ENCODE measurements around the gene TUBB6. TPM values are rescaled to one million over a fixed set of nuclear protein-coding genes. Genes with fewer than 3 reads are reported as not detected.

TUBB6 gene
- total and polyA plus RNA-seq, 2 of the 13 experiments (the other 11 are each of a cell fraction or from before 2014, with no cell fraction given), result 9.9 to 28.6 TPM

- TF ChIP-seq, protein P1, sequence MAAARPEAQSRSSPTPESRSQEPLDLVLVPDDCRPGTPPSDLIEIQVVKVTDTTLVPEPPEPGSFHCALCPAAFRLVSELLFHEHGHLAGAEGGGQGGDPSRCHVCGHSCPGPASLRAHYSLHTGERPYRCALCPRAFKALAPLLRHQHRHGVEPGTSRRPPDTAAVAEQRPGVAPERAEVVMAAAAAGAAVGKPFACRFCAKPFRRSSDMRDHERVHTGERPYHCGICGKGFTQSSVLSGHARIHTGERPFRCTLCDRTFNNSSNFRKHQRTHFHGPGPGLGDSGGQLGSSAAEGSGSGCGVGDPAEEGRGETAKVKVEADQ (CRISPR knock-in tag; IDR thresholded peaks at IDR 0.05; ENCODE audit: borderline replicate concordance), result peak; percentile 38; the same call in 1 of the 2 replicates
- TF ChIP-seq, protein P2, sequence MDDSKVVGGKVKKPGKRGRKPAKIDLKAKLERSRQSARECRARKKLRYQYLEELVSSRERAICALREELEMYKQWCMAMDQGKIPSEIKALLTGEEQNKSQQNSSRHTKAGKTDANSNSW (CRISPR knock-in tag; IDR thresholded peaks at IDR 0.05; ENCODE audit: borderline replicate concordance), result no peak
- TF ChIP-seq KDM5A (IDR thresholded peaks at IDR 0.05; ENCODE audit: borderline replicate concordance, low read length) (no peak), ZNF564 (CRISPR knock-in tag; IDR thresholded peaks at IDR 0.05) (no peak), HOXA3 (CRISPR knock-in tag; IDR thresholded peaks at IDR 0.05) (peak; percentile 23; the same call in 1 of the 2 replicates), FOSL2 (CRISPR knock-in tag; IDR thresholded peaks at IDR 0.05) (peak; percentile 45; the same call in 1 of the 2 replicates), NCOR1 (IDR thresholded peaks at IDR 0.05; ENCODE audit: borderline replicate concordance, low read length) (no peak), ZNF121 (CRISPR knock-in tag; IDR thresholded peaks at IDR 0.05) (peak; percentile 73; the same call in 1 of the 2 replicates), ZBTB42 (CRISPR knock-in tag; IDR thresholded peaks at IDR 0.05) (no peak), ZNF75D (CRISPR knock-in tag; IDR thresholded peaks at IDR 0.05; ENCODE audit: borderline replicate concordance) (no peak), ZNF234 (CRISPR knock-in tag; conservative IDR thresholded peaks at IDR 0.05) (no peak), NCOA5 (CRISPR knock-in tag; IDR thresholded peaks at IDR 0.05) (no peak), SP1 (IDR thresholded peaks at IDR 0.05) (no peak), SP1 (CRISPR knock-in tag; IDR thresholded peaks at IDR 0.05) (no peak), SAFB2 (CRISPR knock-in tag; IDR thresholded peaks at IDR 0.05; ENCODE audit: borderline replicate concordance, low read depth) (no peak), GABPB1 (CRISPR knock-in tag; IDR thresholded peaks at IDR 0.05) (peak; percentile 80), ZNF709 (CRISPR knock-in tag; IDR thresholded peaks at IDR 0.05) (no peak), CC2D1A (CRISPR knock-in tag; IDR thresholded peaks at IDR 0.05) (no peak), TCF7L2 (IDR thresholded peaks at IDR 0.05; ENCODE audit: low read depth, low read length) (no peak), ZNF83 (CRISPR knock-in tag; IDR thresholded peaks at IDR 0.05; ENCODE audit: borderline replicate concordance) (no peak), ZBTB44 (CRISPR knock-in tag; IDR thresholded peaks at IDR 0.05) (no peak)
- TF ChIP-seq, protein P3, sequence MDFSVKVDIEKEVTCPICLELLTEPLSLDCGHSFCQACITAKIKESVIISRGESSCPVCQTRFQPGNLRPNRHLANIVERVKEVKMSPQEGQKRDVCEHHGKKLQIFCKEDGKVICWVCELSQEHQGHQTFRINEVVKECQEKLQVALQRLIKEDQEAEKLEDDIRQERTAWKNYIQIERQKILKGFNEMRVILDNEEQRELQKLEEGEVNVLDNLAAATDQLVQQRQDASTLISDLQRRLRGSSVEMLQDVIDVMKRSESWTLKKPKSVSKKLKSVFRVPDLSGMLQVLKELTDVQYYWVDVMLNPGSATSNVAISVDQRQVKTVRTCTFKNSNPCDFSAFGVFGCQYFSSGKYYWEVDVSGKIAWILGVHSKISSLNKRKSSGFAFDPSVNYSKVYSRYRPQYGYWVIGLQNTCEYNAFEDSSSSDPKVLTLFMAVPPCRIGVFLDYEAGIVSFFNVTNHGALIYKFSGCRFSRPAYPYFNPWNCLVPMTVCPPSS (IDR thresholded peaks at IDR 0.05), result no peak
- TF ChIP-seq, protein P4, sequence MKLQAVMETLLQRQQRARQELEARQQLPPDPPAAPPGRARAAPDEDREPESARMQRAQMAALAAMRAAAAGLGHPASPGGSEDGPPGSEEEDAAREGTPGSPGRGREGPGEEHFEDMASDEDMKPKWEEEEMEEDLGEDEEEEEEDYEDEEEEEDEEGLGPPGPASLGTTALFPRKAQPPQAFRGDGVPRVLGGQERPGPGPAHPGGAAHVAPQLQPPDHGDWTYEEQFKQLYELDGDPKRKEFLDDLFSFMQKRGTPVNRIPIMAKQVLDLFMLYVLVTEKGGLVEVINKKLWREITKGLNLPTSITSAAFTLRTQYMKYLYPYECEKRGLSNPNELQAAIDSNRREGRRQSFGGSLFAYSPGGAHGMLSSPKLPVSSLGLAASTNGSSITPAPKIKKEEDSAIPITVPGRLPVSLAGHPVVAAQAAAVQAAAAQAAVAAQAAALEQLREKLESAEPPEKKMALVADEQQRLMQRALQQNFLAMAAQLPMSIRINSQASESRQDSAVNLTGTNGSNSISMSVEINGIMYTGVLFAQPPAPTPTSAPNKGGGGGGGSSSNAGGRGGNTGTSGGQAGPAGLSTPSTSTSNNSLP (IDR thresholded peaks at IDR 0.05; ENCODE audit: low read depth, low read length), result no peak
These were observed 29.0 kb upstream of the TUBB6 start (continued) for GRCh38 chr18:12278741-12279682.

All from HepG2 (cell line).